ENCODE results near the gene ASGR1.
"Not testable (repeated sequence)": the region's sequence is repeated elsewhere in the genome, so short reads cannot be mapped to it uniquely, and the experiment has no call there.

Gene ASGR1

GRCh38 chr17:7166873-7167272, 12.3 kb downstream of the ASGR1 start:
- no peak for TF ChIP-seq CTCF (IDR thresholded peaks at IDR 0.05; ENCODE audit: low read depth, low read length)
- DNase-seq (ENCODE audit: extremely low read depth, low read depth): no peak

- DNase-seq (ENCODE audit: extremely low read depth, low read depth): not testable (repeated sequence)
These were observed 19.6 kb downstream of the ASGR1 start for GRCh38 chr17:7159571-7159970.

- not testable (repeated sequence) for DNase-seq (ENCODE audit: extremely low read depth, low read depth)
These were observed 20.7 kb downstream of the ASGR1 start for GRCh38 chr17:7158424-7158823.

GRCh38 chr17:7156342-7156940, 22.7 kb downstream of the ASGR1 start:
- no peak for DNase-seq (ENCODE audit: extremely low read depth, low read depth)
- TF ChIP-seq CTCF (IDR thresholded peaks at IDR 0.05; ENCODE audit: low read depth, low read length): no peak

GRCh38 chr17:7147772-7148171, 31.4 kb downstream of the ASGR1 start:
- no peak for TF ChIP-seq CTCF (IDR thresholded peaks at IDR 0.05; ENCODE audit: low read depth, low read length)
- no peak for DNase-seq (ENCODE audit: extremely low read depth, low read depth)

GRCh38 chr17:7146115-7146514, 33.1 kb downstream of the ASGR1 start:
- no peak for TF ChIP-seq CTCF (IDR thresholded peaks at IDR 0.05; ENCODE audit: low read depth, low read length)
- DNase-seq (ENCODE audit: extremely low read depth, low read depth): no peak

- TF ChIP-seq CTCF (IDR thresholded peaks at IDR 0.05; ENCODE audit: low read depth, low read length): no peak
- DNase-seq (ENCODE audit: extremely low read depth, low read depth): no peak
These were observed 35.0 kb downstream of the ASGR1 start for GRCh38 chr17:7144213-7144612.

GRCh38 chr17:7141824-7142223, 37.3 kb downstream of the ASGR1 start:
- no peak for TF ChIP-seq CTCF (IDR thresholded peaks at IDR 0.05; ENCODE audit: low read depth, low read length)
- DNase-seq (ENCODE audit: extremely low read depth, low read depth): no peak
